ENCODE measurements around the gene FGFRL1. TPM values are rescaled to one million over a fixed set of nuclear protein-coding genes. Genes with fewer than 3 reads are reported as not detected.
A peak's percentile ranks its signal among the peaks of the same experiment; 100 is the strongest.

FGFRL1 gene
- total and polyA plus RNA-seq, 2 of the 13 experiments (the other 11 are each of a cell fraction or from before 2014, with no cell fraction given), result 19.1 to 30.6 TPM

- TF ChIP-seq CEBPZ (IDR thresholded peaks at IDR 0.05; ENCODE audit: low read length) (no peak), ZNF234 (CRISPR knock-in tag; conservative IDR thresholded peaks at IDR 0.05) (no peak), ZNF652 (CRISPR knock-in tag; IDR thresholded peaks at IDR 0.05; ENCODE audit: borderline replicate concordance, low read depth) (no peak), MAFK (conservative IDR thresholded peaks at IDR 0.05 in 1 of 2, IDR thresholded peaks at IDR 0.05 in 1 of 2; ENCODE audit: low read length in 2 of 2) (peak; percentile 100), ZEB1 (IDR thresholded peaks at IDR 0.05; ENCODE audit: insufficient replicate concordance, low read depth) (no peak), ZNF7 (CRISPR knock-in tag; IDR thresholded peaks at IDR 0.05) (peak; percentile 28; the same call in 1 of the 2 replicates), DRAP1 (CRISPR knock-in tag; IDR thresholded peaks at IDR 0.05) (no peak), TRIM24 (CRISPR knock-in tag; IDR thresholded peaks at IDR 0.05) (no peak), TIGD3 (CRISPR knock-in tag; IDR thresholded peaks at IDR 0.05; ENCODE audit: borderline replicate concordance) (no peak), ZNF788 (CRISPR knock-in tag; IDR thresholded peaks at IDR 0.05; ENCODE audit: borderline replicate concordance) (peak; percentile 73), CENPT (CRISPR knock-in tag; IDR thresholded peaks at IDR 0.05; ENCODE audit: low read depth) (no peak), NBN (conservative IDR thresholded peaks at IDR 0.05) (no peak), ZNF564 (CRISPR knock-in tag; IDR thresholded peaks at IDR 0.05) (0 out of 2 replicates have a peak, but pooled peaks have one; percentile 39), CENPX (CRISPR knock-in tag; IDR thresholded peaks at IDR 0.05) (no peak), REL (CRISPR knock-in tag; conservative IDR thresholded peaks at IDR 0.05) (peak; percentile 74; the same call in 1 of the 2 replicates), ZNF329 (CRISPR knock-in tag; IDR thresholded peaks at IDR 0.05; ENCODE audit: low read depth) (no peak), ADNP (CRISPR knock-in tag; IDR thresholded peaks at IDR 0.05) (no peak), ZBTB25 (CRISPR knock-in tag; IDR thresholded peaks at IDR 0.05) (no peak; the same call in 1 of the 2 replicates), FOXK1 (CRISPR knock-in tag; IDR thresholded peaks at IDR 0.05; ENCODE audit: borderline replicate concordance, low read depth) (peak; percentile 29), DPF2 (CRISPR knock-in tag; IDR thresholded peaks at IDR 0.05; ENCODE audit: borderline replicate concordance, low read depth) (0 out of 2 replicates have a peak, but pooled peaks have one; percentile 9), MNT (IDR thresholded peaks at IDR 0.05) (no peak)
Measured at GRCh38 chr4:993111-994029, 18.1 kb upstream of the FGFRL1 start, which contains the start of gene SLC26A1 (continued).

Measured in HepG2 (cell line).